GM21447 (cell line): ENCODE data around the gene IRX2.

Experiments
- ATAC-seq: cut with Tn5 transposase; IDR thresholded peaks from one replicate; pipeline ENCODE4 v1.9.1; 2021; ENCODE audit not compliant: unreplicated experiment

IRX2 gene

DNA sequence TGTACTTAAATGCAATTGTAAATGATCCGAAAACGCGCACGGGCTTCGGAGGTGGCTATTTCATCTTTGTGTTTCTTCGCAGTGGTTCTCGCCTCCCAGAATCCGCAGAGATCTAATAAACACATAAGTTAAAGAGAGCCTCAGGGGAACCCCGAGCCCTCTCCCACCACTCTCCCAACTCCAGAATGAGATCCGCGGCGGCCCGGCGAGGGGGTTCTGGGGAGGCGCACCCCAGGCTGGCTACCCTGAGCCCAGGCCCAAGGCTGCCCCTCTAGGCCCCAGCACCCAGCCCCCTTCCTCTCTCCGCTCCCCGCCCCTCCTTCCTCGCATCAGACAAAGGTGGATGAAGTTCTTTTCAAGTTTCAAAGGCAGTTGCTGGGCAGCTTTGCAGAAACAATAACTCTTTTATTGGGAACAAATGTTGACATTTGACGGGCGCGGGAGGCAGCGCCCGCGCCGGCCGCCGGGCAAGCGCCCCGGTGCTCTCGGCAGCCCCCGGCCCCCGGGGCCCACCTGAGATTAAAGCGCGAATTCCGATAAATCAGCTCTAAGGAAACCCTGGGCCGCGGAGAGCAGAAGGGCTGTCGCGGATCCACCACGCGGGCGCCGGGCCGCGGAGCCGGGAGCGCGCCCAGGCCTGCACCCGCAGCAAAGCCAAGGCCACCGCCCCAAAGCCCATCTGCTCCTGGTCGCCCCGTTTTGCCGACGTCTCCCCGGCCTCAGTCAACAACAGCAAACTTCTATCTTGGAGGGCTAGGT is 8.4 kb downstream of the IRX2 start:
- ATAC-seq = no peak

DNA sequence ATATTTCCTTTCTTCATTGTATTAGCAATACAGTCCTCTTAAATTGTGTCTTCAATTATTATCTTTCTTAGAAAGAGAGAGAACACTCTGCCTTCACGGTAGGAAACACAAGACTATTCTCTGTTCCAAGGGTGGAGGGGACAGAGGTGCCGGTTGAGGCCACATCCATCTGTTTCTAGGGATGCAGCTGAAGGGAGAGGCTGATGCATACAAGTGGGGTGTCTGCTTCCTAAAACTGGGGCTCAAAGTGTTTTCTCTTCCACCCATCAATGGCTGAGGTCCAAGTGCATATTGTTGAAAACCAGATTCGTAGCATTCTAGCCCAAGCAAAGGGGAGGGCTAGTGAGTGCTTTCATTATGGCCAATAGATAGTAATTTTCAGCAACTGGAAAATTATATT is 9.5 kb downstream of the IRX2 start:
- no peak for ATAC-seq

DNA sequence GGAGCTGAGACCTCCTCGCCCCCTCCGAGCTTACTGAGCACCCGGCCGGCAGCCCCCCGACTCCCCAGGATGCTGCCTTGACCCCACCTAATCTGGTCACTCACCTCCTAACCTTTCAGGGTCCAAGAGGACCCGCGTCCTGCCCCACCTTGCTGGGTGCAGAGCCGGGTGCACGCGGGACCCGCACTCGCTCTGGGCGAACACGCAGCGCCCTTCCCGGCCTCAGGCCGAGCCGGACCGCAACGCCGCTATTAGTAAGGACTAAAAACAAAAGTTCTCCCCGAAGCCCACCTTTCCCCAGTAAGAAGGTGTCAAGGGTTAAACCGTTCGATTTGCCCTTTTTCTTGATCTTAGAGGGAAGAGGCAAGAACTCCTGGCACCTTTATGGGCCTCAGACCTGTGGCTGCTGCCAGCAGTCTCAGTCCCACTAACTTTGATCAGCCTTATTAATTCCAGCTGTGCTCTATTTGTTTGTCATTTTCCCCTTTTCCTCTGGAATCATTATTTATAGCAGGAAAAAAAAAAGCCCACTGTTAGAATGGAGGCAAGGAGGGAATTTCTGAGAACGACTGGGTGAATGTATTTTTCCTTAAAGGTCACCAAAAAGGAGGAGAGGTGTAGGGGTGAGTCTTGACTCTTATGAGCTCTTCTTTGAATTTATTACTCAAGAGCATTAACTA is 10.5 kb downstream of the IRX2 start:
- no peak for ATAC-seq

DNA sequence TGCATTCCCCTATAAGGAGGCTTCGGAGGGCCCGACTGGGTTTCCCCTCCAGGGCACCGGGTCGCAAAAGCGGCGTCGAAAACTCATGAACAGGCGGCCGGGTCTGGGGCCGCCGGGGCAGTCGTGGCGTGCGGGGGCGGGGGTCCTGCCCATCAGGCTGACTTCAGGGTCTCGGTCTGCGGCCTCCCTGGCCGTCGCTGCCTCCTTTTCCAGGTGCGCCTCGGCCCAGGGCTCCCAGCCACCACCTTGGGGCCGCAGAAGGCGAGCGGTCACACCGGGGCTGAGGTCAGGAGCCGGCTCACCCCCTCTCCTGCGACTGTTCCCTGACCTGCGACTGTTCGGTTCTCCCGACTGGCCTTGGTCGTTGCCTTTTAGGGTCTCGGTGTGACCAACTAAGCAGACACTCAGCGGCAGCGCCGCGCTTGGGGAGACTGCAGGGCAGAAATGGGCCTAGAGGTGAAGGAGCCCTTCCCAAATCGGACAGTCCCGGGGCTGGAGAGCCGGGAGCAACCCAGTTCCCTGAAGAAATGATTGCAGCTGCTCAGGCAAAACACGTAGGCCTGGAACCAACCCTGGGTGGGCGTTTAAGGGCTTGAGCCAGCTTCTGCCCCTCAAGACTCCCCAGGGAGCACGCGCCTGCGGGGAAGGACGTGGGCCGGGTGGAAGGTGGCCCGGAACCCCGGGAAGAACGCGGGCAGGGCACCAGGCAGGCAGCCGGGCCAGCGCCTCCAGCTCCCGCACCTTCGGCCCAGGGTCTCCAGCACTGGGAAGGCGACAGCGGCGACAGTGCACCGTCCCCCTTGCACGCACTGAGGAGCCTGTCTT is 11.2 kb downstream of the IRX2 start:
- ATAC-seq = no peak

DNA sequence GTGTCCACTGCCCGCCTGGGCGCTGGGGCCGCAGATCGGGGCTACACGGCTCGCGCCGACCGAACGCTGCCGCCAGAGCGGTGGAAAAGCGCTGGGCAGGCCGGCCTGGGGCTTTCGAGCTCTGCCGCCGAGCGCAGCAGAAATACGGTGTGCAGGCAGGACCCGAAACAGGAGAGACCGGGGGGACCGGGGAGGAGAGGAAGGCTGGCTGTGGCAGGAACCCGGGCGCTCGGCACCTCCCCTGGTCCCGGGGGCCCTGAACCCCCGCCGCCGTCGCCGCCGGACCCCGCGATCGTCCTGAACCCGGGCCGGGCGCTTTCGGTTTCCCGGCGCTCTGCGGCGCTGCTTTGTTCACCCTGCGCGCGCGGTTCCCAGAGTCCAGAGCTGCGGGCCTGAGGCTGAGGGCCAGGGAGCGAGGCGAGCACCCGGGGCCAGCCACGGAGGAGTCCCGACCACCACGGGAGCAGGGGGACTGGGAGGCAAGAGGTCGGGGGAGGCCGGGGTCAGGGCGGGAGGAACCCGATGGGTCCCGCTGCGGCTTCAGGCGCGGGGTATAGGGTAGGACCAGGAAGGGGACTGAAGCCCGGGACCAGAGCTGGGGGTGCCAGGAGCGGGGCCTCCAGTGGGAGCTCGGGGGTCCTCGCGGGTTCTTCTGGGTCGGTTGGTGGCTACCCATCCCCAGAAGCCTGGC is 12.0 kb downstream of the IRX2 start:
- no peak for ATAC-seq

DNA sequence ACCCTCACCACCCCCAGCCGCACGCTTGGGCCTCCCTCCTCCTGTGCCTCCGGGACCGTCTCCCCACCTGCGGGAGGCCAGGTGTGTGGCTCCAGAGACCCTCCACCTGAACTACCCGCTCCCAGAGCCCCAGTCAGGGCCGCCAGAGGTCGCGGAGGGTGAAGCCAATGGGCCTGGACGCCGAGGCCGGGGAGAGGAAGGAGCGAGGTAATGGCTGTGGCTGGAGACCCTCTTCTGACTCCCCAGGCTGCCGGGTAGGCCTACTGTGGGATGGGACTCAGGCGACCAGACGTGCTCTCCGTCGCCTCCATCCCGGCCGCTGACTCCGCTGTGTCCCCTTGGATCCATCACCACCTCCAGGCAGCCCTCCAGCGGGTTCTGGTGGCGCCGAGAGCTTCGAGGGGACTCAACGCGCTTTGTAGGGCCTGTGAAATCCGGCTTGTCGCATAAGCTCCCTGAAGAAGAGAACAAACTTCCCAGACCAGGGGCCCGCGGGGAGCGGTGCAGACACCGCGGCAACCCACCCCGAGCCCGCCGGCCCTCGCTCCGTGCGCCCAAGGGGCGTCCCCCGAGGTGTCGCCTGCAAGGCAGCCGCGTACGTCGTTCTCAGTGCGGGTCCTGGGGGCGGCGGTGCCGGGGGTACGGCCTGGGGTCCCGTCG is 12.6 kb downstream of the IRX2 start:
- no peak for ATAC-seq

DNA sequence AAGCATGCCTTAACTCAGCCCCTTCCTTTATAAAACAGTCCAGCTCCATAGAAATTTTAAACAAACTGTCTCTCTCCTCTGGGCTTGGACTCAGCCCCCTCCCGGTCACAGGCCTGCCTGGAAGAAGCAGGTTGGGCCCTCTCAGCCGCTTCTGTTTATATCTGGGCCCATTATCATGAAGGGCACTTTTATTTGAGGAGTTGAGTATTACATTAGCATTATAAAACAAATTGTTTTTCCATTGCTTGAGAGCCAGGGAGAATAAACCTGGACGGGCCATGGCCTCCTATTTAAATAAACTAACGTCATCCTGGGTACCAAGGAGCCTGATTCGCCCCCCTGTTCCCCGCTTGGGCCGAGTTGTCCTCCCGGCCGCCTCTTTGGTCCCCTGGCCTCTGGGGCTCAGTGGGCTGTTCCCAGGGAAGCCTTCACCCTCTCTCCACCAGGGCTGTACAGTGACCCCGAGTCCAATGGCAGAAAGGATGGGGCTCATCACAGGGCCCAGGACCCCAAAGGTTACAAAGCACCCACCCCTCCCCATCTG is 13.2 kb downstream of the IRX2 start:
- no peak for ATAC-seq

DNA sequence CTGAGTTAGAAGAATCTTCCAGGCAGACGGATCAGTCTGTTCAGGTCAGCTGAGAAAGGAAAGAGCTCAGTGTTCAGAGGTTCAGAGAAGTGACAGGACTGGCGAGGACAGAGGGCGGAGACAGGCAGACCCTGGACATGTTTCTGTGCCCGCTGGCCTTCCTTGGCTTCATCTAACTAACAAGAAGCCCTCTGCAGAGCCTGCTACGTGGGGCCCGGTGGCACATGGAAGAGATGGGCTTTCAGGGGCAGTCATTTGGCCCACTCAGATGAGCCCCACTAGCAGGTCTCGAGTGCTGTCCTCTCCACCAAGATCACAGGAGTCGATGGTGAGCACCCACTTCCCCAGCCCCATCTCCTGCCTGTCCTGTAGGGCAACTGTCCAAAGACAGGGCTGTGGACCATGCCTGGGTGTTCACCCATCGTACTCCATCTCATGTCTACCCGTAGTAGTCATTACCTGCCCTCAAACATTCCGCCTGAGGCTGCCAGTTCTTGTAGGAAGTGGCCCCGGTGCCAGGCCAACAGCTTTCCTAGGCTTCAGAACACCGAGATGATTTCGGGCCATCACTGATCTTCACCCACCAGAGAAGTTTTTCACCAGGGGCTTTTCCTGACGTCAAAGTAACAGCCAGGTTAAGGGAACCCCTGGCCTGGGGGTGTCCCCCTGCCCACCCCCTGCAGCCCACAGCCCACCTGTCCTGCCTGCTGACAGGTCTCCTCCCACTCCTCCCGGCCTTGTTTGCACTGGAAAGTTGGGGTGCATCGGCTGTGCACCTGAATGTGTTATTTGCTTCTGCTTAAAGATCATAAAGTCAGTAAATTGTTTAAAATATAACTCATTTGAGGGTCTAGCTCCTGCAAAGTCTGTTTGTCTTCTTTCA is 14.0 kb downstream of the IRX2 start:
- ATAC-seq = no peak

DNA sequence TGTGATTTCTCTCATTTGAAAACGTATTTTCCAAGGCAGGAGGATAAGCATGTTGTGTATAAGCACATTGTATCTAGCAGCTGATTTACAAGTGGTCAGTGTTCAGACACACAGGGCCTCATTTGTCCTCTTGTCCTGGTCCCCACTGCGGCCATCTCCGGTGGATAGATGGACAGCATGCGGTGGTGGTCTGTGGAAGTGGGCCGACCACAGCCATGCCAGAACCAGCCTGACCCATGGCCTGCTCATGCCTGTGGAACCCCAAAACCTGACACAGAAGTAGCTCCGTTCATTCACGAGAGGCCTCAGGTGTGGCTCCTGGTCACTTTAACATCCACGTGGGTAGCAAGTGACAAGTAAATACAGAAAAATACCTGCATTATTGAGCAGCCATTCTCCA is 14.6 kb downstream of the IRX2 start:
- no peak for ATAC-seq

DNA sequence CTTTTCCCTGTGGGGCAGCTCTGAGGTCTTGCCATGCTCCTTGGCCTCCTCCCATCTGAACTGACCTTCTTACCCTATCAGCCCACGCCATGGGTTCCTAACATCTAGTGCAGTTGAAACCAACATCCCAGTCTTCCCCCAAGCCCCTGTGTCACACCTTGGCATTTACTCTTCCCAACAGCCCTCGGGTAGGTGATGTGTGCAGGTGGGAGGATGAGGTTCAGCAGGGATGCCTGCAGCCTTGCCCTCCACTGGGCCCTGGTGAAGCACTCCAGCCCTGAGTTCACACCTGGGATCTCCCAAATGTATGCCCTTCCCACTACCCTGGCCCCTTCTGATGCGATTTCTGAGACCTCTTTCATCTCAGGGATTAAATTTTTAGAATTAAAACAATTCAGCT is 15.5 kb downstream of the IRX2 start:
- no peak for ATAC-seq

DNA sequence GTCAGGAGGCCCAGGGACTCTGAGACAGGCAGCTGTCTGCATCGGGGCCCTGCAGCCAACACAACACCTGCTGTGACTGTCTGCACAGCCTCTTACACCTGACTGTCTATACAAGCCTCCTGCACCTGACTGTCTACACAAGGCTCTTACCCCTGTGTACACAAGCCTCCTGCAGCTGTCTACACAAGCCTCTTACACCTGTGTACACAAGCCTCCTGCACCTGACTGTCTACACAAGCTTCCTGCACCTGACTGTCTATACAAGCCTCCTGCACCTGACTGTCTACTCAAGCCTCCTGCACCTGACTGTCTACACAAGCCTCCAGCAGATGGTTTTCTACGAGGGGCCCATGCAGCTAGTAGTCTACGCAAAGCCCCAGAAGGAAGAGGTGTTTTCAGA is 18.6 kb downstream of the IRX2 start:
- no peak for ATAC-seq

DNA sequence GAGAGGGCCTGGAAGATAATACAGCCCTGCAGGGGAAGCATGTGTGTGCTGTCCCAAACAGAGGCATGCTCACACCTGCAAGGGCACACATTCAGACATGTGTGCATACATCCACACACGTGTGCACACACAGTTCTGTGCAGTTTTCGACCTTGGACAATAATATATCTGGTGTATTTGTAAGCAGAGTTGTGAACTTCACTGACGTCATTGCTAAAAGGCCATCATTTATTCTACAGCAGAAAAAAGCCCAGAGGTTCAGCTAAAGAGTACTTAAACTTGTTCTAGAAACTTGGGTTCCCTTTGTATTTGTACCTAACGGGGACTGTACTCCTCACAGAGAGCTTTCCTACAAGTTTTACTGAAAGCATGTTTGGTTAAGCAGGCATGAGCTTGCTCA is 19.5 kb downstream of the IRX2 start:
- no peak for ATAC-seq

DNA sequence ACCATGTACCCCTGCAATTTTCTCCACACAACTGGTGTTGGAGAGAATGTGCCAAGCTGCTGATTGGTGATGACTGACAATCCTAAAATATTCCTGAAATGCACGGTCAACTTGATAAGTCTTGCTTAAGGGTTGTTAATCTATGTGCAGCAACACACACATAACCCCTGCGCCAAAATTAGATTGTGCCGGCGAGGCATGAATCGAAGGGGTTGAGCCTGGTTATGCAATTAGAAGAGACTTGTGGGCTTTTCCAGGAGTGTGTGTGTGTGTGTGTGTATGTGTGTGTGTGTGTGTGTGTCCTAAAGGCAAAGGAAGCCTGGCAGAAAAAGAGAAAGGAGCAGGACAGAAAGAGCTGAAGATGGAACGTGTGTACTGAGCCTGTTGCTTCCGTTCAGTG is 22.3 kb downstream of the IRX2 start:
- ATAC-seq = no peak

DNA sequence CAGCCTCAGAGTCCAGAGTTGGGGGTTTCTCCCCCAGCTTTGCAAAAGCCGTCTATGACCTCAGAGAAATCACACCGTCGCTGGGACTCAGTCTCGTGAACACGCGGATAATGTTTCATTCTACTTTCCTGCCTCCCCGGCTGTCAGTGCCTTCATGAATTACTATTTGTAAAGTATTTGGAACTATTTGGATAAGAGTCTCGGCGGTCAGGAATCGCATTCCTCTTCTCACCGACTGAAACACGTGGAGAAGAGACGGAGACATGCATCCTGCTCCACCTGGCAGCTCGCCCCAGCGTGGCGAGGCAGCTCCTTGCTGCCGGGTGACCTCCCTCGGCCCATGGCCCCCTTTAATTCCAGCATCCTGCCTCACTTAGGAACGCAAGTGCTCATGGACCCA is 23.9 kb downstream of the IRX2 start:
- ATAC-seq = no peak

DNA sequence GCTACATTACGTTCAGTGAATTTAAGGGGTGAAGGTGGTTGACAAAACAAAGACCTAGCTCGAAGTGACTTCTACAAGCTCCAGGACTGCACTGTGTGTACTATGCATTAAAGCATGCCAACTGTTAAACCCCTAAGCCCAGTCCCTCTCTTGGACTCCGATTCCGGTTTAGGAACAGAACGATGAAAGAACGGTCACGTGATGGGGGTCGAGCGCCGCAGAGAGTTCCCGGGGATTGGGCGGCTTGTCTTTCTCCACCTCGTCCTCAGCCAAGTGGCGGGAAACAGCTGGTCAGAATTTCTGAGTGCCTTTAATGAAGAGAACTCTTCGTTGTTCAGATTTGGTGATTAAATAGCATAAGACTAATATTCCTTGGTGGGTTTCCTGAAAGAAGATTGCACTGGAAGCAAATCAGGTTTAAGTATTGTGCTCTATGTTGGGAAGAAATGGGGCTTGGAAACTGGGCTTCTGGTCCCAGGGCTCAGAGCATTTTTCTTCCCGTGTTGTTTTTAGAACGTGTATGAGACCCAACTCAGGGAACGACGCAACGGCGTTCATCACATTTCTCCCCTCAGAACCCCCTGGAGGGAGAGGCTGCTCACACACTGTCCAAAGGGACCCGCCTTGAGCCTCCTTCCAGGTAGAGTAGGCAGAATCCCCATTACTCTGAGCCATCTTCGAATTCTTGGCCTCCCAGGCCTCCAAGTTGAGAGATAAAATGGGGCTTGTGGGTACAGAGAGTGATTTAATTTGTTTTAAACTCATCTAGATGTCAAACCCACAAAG is 25.3 kb downstream of the IRX2 start:
- ATAC-seq = no peak

DNA sequence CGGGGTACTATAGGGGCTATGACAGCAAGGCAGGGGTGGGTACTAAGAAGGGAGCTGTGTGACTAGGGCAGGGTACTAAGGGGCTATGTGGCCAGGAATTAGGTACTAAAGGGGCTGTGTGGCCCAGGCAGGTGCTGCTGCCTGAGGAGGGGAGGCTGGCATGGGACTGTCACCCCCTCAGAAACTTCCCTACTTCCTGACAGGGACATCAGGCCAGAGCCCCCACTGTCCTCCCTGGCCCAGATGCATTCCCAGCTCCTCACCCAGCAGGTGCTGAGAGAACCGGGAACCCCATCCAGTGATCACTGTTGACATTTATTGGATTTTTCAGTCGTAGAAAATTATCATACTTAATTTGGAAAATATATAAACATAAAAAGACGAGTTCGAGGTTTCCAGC is 26.6 kb downstream of the IRX2 start:
- ATAC-seq = no peak

DNA sequence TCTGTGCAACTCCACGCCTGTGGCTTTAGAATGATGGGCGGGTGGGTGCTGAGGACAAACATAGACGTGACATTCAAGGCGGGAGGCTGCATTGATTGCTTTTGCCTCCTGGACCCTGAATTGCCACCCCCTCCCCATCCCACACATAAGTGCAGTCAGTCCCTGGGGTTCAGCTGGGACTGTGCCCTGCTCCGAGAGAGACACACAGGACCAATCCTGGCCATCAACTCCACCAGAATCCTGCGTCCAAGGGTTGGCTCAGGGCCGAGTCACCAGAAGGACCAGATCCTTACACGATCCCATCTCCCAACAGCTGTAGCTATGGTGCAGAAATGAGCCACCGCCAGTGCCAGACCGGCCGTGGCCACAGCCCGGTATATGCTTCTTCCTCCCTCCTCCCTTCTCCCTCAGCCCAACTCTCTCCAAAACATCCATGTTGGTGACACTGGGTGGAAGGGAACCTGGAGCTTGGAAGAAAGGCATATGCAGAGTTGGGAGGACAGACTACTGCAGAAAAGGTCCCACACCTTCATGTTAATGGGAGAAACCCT is 27.4 kb downstream of the IRX2 start:
- no peak for ATAC-seq

DNA sequence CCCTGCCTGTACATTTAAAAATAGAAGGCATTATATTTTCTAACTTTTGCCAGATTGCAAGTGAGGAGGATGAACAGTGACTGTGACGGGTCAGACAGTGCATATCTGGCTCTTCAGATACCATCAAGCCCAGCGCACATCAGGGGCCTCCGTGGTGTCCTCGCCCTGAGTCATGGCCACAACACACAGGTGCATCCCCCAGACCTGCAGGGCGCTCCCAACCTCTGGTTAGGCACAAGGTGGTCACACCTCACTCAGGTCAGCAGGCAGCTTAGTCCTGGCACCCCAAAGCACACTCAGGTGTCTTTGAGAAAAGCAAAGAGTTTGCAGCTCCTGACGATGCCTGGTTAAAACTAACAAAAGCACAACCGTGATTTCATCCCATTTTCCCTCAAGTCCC is 28.6 kb downstream of the IRX2 start:
- no peak for ATAC-seq
